Activated CD8-positive, alpha-beta memory T cell treated with anti-CD3 and anti-CD28 coated beads for 36 hours (primary cell): ENCODE data around the gene CTCFL. TPM values are rescaled to one million over a fixed set of nuclear protein-coding genes. Genes with fewer than 3 reads are reported as not detected.
"Not testable (repeated sequence)": the region's sequence is repeated elsewhere in the genome, so short reads cannot be mapped to it uniquely, and the experiment has no call there.

Experiments
- CTCF ChIA-PET: fragments of 350-600 bp; sonication (Branson Sonifier 250); formaldehyde crosslinking; loops from one replicate; lab custom pipeline; 2021; ENCODE audit warnings: antibody characterized with exemption; lab: Charles Lee
- POLR2A ChIA-PET: fragments of 350-600 bp; sonication (Branson Sonifier 250); formaldehyde crosslinking; loops from one replicate; lab custom pipeline; 2021; ENCODE audit warnings: antibody characterized with exemption; lab: Charles Lee
- total RNA-seq, 2 experiments: library from RNA; stranded (reverse); gene quantifications; one replicate each; pipeline ENCODE4 v1.2.3, GENCODE V29; 2021

CTCFL gene
- total RNA-seq, 2 experiments from 2014 or later = not detected

GRCh38 chr20:57495978-57496377, 29.0 kb downstream of the CTCFL start:
- CTCF ChIA-PET = interaction anchor here (0.9 to 2.1 kb wide), 9 partner anchors 15 to 120 kb away, joined by 3 to 10 read pairs (median 6); no protein-coding TSS in a partner anchor
- POLR2A ChIA-PET = no interaction called here

GRCh38 chr20:57493091-57493615, 31.8 kb downstream of the CTCFL start:
- ChIA-PET CTCF (interaction anchor here (0.9 to 2.3 kb wide), 2 partner anchors 112 to 141 kb away, joined by 3 to 15 read pairs; no protein-coding TSS in a partner anchor), POLR2A (no interaction called here)

GRCh38 chr20:57491373-57491772, 33.6 kb downstream of the CTCFL start:
- ChIA-PET CTCF (no interaction called here), POLR2A (no interaction called here)

GRCh38 chr20:57488277-57488676, 36.7 kb downstream of the CTCFL start:
- POLR2A ChIA-PET, CTCF ChIA-PET: not testable (repeated sequence)

- ChIA-PET CTCF (no interaction called here), POLR2A (no interaction called here)
Observed at GRCh38 chr20:57485770-57486169, 39.2 kb downstream of the CTCFL start.

GRCh38 chr20:57484772-57485171, 40.2 kb downstream of the CTCFL start:
- POLR2A ChIA-PET = interaction anchor here (0.7 kb wide), 1 partner anchor 52 kb away, joined by 4 read pairs; no protein-coding TSS in a partner anchor
- CTCF ChIA-PET = no interaction called here

GRCh38 chr20:57483287-57484050, 41.5 kb downstream of the CTCFL start:
- POLR2A ChIA-PET = no interaction called here
- CTCF ChIA-PET = no interaction called here

GRCh38 chr20:57482796-57483195, 42.1 kb downstream of the CTCFL start:
- ChIA-PET CTCF (no interaction called here), POLR2A (no interaction called here)

GRCh38 chr20:57482148-57482547, 42.8 kb downstream of the CTCFL start:
- CTCF ChIA-PET = no interaction called here
- POLR2A ChIA-PET = interaction anchor here (1.0 kb wide), 1 partner anchor 9 kb away, joined by 3 read pairs; no protein-coding TSS in a partner anchor

GRCh38 chr20:57481281-57481711, 43.6 kb downstream of the CTCFL start:
- ChIA-PET POLR2A (interaction anchor here (1.0 kb wide), 1 partner anchor 8 kb away, joined by 3 read pairs; no protein-coding TSS in a partner anchor), CTCF (interaction anchor here (0.9 kb wide), 1 partner anchor 14 kb away, joined by 3 read pairs; no protein-coding TSS in a partner anchor)

- ChIA-PET CTCF (interaction anchor here (0.9 kb wide), 1 partner anchor 15 kb away, joined by 3 read pairs; no protein-coding TSS in a partner anchor), POLR2A (no interaction called here)
Observed at GRCh38 chr20:57480444-57481160, 44.3 kb downstream of the CTCFL start.

- CTCF ChIA-PET = no interaction called here
Observed at GRCh38 chr20:57479196-57479595, 45.7 kb downstream of the CTCFL start.

GRCh38 chr20:57478176-57478575, 46.8 kb downstream of the CTCFL start:
- CTCF ChIA-PET = no interaction called here

More at GRCh38 chr20:57479196-57479595, 45.7 kb downstream of the CTCFL start:
- POLR2A ChIA-PET = no interaction called here

GRCh38 chr20:57476641-57477461, 48.1 kb downstream of the CTCFL start:
- ChIA-PET POLR2A (no interaction called here), CTCF (interaction anchor here (0.6 kb wide), 1 partner anchor 49 kb away, joined by 6 read pairs; no protein-coding TSS in a partner anchor)

More at GRCh38 chr20:57478176-57478575, 46.8 kb downstream of the CTCFL start:
- POLR2A ChIA-PET = no interaction called here

GRCh38 chr20:57476084-57476526, 48.8 kb downstream of the CTCFL start:
- POLR2A ChIA-PET = no interaction called here
- CTCF ChIA-PET = no interaction called here

GRCh38 chr20:57475388-57476083, 49.4 kb downstream of the CTCFL start:
- CTCF ChIA-PET = no interaction called here
- POLR2A ChIA-PET = no interaction called here

GRCh38 chr20:57474816-57475215, 50.1 kb downstream of the CTCFL start:
- CTCF ChIA-PET = no interaction called here
- POLR2A ChIA-PET = no interaction called here

GRCh38 chr20:57474205-57474604, 50.7 kb downstream of the CTCFL start:
- POLR2A ChIA-PET = interaction anchor here (1.5 kb wide), 1 partner anchor 84 kb away, joined by 7 read pairs; no protein-coding TSS in a partner anchor
- CTCF ChIA-PET = interaction anchor here (1.0 to 1.8 kb wide), 2 partner anchors 60 to 93 kb away, joined by 3 to 6 read pairs; no protein-coding TSS in a partner anchor
